D721Med (cell line): ENCODE measurements around the gene ZNF674.

ENCODE experiments used
- DNase-seq: peaks from one replicate; pipeline ENCODE4 v3.0.0; 2011; ENCODE audit warnings: low spot score; ENCODE audit not compliant: insufficient read length
- FAIRE-seq: peaks from 2 replicates; lab custom pipeline; 2011; peaks lifted over from hg19 to GRCh38; lab: Jason Lieb, UNC
- TF ChIP-seq, protein P1 (sequence below): IDR thresholded peaks from 2 replicates; pipeline ENCODE4 v1.5.1; 2012; ENCODE audit warnings: mild to moderate bottlenecking, control low read depth; ENCODE audit not compliant: insufficient read depth; ENCODE audit errors: missing control alignments

ZNF674 gene

GRCh38 chrX:46574774-46575381 lies 29.7 kb upstream of the ZNF674 start:
- DNase-seq (no peak), FAIRE-seq (no peak)
- TF ChIP-seq, protein P1, sequence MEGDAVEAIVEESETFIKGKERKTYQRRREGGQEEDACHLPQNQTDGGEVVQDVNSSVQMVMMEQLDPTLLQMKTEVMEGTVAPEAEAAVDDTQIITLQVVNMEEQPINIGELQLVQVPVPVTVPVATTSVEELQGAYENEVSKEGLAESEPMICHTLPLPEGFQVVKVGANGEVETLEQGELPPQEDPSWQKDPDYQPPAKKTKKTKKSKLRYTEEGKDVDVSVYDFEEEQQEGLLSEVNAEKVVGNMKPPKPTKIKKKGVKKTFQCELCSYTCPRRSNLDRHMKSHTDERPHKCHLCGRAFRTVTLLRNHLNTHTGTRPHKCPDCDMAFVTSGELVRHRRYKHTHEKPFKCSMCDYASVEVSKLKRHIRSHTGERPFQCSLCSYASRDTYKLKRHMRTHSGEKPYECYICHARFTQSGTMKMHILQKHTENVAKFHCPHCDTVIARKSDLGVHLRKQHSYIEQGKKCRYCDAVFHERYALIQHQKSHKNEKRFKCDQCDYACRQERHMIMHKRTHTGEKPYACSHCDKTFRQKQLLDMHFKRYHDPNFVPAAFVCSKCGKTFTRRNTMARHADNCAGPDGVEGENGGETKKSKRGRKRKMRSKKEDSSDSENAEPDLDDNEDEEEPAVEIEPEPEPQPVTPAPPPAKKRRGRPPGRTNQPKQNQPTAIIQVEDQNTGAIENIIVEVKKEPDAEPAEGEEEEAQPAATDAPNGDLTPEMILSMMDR = no peak

GRCh38 chrX:46573892-46574773 lies 28.9 kb upstream of the ZNF674 start:
- DNase-seq (no peak), FAIRE-seq (no peak)
- TF ChIP-seq, protein P1 = no peak

GRCh38 chrX:46573331-46573891 lies 28.2 kb upstream of the ZNF674 start, which contains the start of gene CHST7:
TSS of gene CHST7 (plus strand) at chrX:46573765. CDS start at chrX:46573932, 167 bp downstream.
- FAIRE-seq (no peak), DNase-seq (peak; percentile 31)
- TF ChIP-seq, protein P1 = peak; percentile 28

DNA sequence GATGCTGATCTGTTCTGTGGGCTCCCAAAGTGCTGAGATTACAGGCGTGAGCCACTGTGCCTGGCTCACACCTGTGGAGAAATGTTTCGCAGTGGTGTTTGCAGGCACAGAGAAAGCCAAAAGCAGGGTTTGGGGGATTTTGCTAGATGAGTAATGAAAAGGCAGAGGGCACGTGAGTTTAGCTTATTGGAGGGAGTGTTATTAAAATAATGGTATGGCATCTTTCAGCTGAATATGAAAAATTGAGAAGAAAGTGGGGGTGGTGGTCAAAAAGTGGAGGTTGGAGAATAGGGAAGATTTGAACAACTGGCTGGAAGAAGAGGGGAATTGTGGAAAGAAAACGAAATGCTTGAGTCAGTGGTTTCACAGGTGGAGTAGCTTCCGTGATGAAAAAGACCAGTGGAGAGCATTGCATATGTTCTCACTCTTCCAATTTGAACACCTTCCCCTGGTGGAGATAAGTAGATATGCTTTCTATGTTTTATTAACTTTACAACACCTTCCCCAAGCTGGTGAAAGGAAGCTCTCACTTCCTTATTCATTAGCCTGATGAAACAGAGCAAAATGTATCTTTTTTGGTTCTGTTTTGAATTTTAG lies 27.2 kb upstream of the ZNF674 start:
- TF ChIP-seq, protein P1 = no peak
- no peak for FAIRE-seq

DNA sequence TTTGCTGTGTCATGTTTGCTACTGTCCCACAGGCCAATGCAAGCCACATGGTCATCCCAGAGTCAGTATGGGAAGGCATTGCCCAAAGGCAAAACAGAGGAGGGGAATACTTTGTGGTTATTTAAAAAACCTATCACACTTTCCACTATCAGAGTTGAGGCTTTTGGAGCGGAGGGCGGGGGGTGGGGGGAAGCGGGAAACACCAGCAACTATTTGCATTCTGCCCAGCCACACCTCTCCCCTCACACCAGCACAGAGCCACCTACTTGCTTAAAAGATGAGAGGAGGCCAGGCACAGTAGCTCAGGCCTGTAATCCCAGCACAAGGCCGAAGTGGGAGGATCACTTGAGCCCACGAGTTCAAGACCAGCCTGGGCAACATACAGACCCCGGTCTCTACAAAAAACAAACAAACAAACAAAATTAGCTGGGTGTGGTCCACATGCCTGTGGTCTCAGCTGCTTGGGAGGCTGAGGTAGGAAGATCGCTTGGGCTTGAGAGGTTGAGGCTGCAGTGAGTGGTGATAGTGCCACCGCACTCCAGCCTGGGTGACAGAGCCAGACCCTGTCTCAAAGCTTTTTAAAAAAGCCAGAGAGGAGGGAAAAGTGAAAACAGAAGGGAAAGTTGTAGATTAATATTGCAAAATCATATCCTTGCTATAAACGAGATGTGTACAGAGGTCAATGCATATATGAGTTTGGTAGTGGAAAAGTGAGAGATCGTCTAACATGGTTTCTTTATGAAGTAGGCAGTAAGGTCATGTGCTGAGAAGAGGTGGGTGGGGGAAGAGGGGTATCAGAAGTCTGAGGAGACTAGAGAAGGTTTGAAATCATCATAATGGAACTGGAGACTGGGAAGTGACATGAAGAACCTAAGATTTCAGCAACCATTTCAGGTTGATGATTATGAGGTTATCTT lies 26.5 kb upstream of the ZNF674 start:
- DNase-seq (no peak), FAIRE-seq (no peak)
- TF ChIP-seq, protein P1 = no peak

More for the DNA sequence above, 27.2 kb upstream of the ZNF674 start:
- no peak for DNase-seq

DNA sequence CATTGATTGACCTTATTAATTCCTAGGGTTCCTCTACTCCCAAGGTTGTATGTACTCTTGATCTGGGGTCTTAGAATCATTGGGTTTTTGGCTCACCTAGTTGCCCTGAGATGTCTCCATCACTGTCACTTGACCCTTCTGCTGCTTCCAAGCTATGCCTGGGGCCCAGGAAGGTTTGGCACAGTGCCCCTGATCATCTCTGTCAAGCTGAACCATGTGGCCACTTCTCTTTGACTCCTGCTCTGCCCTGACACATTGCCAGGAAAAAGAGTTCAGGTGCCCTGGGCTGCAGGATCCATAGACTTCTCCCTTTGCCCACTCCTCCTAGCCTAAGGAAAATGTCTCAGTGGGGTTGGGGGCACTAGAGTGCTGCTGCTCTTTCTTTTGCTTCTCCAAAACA lies 24.4 kb upstream of the ZNF674 start:
- FAIRE-seq (no peak), DNase-seq (no peak)
- TF ChIP-seq, protein P1 = no peak
